PFSK-1 (cell line): ENCODE data around the gene ISG15.

Experiments
- FOXP2 ChIP-seq: optimal IDR thresholded peaks from 2 replicates; pipeline ENCODE3; 2011; ENCODE audit warnings: borderline replicate concordance, control low read depth, inconsistent platforms; ENCODE audit not compliant: insufficient read depth; ENCODE audit errors: extremely low read length, extremely low read depth
- POLR2AphosphoS5 ChIP-seq: IDR thresholded peaks from 2 replicates; pipeline ENCODE4 v1.6.1; 2012; ENCODE audit warnings: low read depth, mild to moderate bottlenecking, control low read depth, low read length, moderate library complexity
- SIN3A ChIP-seq: IDR thresholded peaks from 2 replicates; pipeline ENCODE4 v1.6.1; 2012; ENCODE audit warnings: mild to moderate bottlenecking, low read length, moderate library complexity, borderline replicate concordance; ENCODE audit not compliant: insufficient read depth
- TAF1 ChIP-seq: IDR thresholded peaks from 2 replicates; pipeline ENCODE4 v1.6.1; 2012; ENCODE audit warnings: low read length, control low read depth, borderline replicate concordance; ENCODE audit not compliant: insufficient read depth
- TF ChIP-seq, protein P1 (sequence below), 2 experiments: IDR thresholded peaks; 2 replicates each; pipeline versions ENCODE4 v1.6.1 to v1.8.0; 2011 to 2012; ENCODE audit warnings: low read depth in 2 of 2, low read length in 2 of 2, control low read depth in 1 of 2, inconsistent platforms in 1 of 2, mild to moderate bottlenecking in 1 of 2, moderate library complexity in 1 of 2; ENCODE audit not compliant: insufficient read depth in 1 of 2

Gene ISG15

DNA sequence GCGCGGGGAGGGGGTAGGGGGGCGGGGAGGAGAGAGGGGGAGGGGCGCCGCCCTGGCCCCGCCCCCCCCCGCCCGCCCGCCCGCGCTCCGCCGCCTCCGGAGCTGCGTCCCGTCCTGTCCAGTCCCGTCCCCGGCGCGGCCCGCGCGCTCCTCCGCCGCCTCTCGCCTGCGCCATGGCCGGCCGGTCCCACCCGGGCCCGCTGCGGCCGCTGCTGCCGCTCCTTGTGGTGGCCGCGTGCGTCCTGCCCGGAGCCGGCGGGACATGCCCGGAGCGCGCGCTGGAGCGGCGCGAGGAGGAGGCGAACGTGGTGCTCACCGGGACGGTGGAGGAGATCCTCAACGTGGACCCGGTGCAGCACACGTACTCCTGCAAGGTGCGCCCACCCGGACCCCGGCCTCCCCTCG lies 6.7 kb downstream of the ISG15 start, which contains the start of gene AGRN:
AGRN (plus strand) TSS at position 121 of the 405 bp plus-strand sequence; CDS start at position 174, 53 bp downstream.
- TF ChIP-seq FOXP2 (no peak), POLR2AphosphoS5 (no peak), TAF1 (no peak), SIN3A (no peak)
- TF ChIP-seq, protein P1, sequence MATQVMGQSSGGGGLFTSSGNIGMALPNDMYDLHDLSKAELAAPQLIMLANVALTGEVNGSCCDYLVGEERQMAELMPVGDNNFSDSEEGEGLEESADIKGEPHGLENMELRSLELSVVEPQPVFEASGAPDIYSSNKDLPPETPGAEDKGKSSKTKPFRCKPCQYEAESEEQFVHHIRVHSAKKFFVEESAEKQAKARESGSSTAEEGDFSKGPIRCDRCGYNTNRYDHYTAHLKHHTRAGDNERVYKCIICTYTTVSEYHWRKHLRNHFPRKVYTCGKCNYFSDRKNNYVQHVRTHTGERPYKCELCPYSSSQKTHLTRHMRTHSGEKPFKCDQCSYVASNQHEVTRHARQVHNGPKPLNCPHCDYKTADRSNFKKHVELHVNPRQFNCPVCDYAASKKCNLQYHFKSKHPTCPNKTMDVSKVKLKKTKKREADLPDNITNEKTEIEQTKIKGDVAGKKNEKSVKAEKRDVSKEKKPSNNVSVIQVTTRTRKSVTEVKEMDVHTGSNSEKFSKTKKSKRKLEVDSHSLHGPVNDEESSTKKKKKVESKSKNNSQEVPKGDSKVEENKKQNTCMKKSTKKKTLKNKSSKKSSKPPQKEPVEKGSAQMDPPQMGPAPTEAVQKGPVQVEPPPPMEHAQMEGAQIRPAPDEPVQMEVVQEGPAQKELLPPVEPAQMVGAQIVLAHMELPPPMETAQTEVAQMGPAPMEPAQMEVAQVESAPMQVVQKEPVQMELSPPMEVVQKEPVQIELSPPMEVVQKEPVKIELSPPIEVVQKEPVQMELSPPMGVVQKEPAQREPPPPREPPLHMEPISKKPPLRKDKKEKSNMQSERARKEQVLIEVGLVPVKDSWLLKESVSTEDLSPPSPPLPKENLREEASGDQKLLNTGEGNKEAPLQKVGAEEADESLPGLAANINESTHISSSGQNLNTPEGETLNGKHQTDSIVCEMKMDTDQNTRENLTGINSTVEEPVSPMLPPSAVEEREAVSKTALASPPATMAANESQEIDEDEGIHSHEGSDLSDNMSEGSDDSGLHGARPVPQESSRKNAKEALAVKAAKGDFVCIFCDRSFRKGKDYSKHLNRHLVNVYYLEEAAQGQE (IDR thresholded peaks at IDR 0.05; ENCODE audit: insufficient read depth in 1 of 2, low read depth in 2 of 2, low read length in 2 of 2): no peak

DNA sequence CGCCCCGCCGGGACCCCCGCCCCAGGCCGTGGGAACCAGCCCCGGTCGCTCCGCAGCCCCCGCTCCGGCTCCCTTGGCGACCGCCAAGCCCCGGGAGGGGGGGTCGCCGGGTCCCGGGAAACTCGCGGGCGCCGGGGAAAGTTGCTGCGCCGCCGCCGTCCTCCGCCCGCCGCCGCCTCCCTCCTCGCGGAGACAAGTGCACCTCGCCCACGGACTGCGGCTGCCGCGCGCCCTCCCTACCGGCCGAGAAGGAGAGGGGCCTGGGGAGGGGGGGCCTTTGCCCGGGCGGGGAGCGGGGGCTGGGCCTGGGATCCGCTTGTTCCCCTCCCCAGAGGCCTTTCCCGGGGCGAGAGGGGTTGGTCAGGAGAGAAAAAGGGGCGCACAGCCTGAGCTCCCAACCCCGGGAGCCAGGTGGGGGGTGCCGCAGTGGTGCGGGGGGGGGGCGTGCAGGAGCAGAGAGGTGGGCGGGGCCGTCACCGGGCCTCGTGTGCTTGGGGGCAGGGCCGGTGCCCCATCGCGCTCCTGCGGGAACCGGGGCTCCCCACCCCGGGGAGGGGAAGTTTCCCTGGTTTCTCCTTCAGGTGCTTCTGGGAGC lies 7.2 kb downstream of the ISG15 start:
- TF ChIP-seq, protein P1 (IDR thresholded peaks at IDR 0.05; ENCODE audit: insufficient read depth in 1 of 2, low read depth in 2 of 2, low read length in 2 of 2): no peak
- TF ChIP-seq SIN3A: no peak
- no peak for TF ChIP-seq FOXP2

DNA sequence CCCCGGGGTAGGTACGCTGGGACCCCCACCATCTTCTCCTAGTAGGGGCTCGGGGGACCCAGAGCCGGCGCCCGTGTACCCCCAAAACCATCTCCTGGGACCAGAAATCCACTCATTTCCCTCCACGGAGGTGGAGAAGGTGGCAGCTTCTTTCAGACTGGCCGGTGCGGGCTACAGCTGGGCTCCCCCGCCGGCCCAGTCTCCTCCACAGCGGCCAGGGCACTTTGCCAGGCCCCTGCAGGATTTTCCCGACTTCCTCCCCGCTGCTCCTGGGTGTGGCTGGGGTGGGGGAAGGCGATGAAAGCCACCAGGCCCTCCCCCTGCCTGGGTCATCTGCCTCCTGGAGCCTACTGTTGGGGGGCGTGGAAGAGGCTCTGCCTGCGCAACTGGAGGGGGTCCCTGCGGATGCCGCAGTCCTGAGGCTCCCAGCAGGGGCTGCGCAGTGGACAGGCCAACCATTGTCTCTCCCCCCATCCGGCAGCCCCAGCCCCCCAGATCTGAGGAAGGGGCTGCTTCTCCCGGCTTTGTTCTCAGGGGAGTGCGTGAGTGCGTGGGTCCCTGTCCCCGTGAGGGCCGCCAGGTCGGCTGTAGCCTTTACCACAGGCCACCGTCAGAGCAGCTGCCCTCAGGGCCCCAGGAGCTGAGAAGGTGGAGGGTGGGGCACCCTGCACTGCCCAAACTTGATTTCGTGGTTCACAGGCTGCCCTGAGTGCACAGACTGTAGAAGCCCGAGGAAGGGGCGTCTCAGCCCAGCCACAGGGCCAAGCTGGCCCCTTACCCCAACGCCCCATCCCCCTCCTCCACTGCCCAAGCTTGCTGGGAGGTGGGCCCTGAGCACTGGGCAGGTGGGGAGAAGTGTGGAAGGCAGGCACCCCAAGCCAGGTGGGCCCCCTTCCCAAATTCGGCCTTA lies 8.0 kb downstream of the ISG15 start:
- TF ChIP-seq POLR2AphosphoS5 (peak; percentile 53; the same call in 1 of the 2 replicates), TAF1 (no peak), SIN3A (peak; percentile 32; the same call in 1 of the 2 replicates), FOXP2 (peak; percentile 29)
- TF ChIP-seq, protein P1 (IDR thresholded peaks at IDR 0.05; ENCODE audit: insufficient read depth in 1 of 2, low read depth in 2 of 2, low read length in 2 of 2): no peak

DNA sequence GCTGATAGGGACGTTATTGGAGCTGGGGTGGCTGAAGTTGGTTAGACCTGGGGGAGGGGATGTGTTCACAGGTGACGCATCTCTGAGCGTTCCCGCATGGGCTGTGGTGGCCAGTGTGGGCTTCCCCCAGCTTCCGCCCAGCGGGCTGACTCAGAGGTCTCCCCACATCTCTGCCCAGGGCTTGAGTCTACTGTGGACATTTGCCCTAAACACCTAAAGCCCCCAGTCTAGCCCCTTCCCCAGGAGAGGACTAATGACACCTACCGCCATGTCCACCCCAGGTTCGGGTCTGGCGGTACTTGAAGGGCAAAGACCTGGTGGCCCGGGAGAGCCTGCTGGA lies 8.6 kb downstream of the ISG15 start:
- TF ChIP-seq, protein P1 (IDR thresholded peaks at IDR 0.05; ENCODE audit: insufficient read depth in 1 of 2, low read depth in 2 of 2, low read length in 2 of 2): no peak
- TF ChIP-seq TAF1: no peak
- no peak for TF ChIP-seq POLR2AphosphoS5
- TF ChIP-seq SIN3A: no peak
- no peak for TF ChIP-seq FOXP2
